Spleen (tissue), 7 donors: ENCODE data around the gene LPO.

Experiments used
- POLR2A ChIP-seq, 3 donors: fragments of 450-650 bp; IDR thresholded peaks; one replicate each; pipeline ENCODE4 v1.5.1; 2017; ENCODE audit warnings: antibody characterized with exemption in 3 of 3, mild to moderate bottlenecking in 1 of 3
- POLR2AphosphoS5 ChIP-seq, 3 donors: sonication (generic); formaldehyde crosslinking; IDR thresholded peaks; one replicate each; pipeline ENCODE4 v1.5.1; 2017; ENCODE audit warnings: antibody characterized with exemption in 3 of 3
- TF ChIP-seq, protein P1 (sequence below), 11 experiments: fragments of 200-600 bp in 7 of 11; fragments of 450-650 bp in 4 of 11; sonication (generic) in 4 of 11; IDR thresholded peaks in 8 of 11; conservative IDR thresholded peaks in 3 of 11; 1 replicate in 7 of 11; 2 replicates in 4 of 11; pipeline versions ENCODE4 v1.4.0 to v1.8.0; 2016 to 2021; ENCODE audit warnings: antibody characterized with exemption in 11 of 11, inconsistent platforms in 4 of 11, mild to moderate bottlenecking in 1 of 11
- donor health status: DM: no; HTN: no; CAD: no; lungs with moderate emphysema.
- donor health status: DM: no; HTN: no; CAD: no.
- donor health status: DM: no; HTN: no; CAD: no.

DNA sequence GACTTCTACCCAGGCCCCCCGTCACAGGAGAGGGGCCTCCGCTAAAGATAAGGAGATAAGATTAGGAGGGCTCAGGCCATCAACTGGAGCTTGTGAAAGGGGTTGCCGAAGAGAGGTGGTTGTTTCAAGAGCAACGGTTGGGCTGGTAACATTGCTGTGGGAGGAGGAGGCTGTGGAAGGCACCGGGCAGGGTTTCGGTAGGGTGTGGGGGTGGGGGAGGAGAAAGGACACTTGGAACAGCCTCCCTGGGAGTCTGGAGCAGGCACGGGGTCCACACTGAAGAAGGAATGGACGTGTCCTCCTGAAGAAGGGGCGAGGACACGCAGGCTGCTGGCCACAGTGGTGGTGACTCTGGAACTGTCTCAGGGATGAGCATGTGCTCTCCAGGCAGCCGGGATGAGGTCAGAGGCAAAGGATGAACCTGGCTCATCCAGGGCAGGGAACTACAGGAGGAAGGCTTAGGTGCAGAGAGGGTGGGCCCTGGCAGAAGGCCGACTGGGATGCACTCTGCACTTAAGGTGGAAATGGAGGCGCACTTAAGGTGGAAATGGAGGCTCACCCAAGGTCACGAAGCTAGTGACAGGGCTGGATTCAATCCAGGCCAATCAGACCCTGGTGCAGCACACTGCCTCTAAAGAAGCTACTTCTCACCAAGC is 47.0 kb upstream of the LPO start:
- TF ChIP-seq, protein P1, sequence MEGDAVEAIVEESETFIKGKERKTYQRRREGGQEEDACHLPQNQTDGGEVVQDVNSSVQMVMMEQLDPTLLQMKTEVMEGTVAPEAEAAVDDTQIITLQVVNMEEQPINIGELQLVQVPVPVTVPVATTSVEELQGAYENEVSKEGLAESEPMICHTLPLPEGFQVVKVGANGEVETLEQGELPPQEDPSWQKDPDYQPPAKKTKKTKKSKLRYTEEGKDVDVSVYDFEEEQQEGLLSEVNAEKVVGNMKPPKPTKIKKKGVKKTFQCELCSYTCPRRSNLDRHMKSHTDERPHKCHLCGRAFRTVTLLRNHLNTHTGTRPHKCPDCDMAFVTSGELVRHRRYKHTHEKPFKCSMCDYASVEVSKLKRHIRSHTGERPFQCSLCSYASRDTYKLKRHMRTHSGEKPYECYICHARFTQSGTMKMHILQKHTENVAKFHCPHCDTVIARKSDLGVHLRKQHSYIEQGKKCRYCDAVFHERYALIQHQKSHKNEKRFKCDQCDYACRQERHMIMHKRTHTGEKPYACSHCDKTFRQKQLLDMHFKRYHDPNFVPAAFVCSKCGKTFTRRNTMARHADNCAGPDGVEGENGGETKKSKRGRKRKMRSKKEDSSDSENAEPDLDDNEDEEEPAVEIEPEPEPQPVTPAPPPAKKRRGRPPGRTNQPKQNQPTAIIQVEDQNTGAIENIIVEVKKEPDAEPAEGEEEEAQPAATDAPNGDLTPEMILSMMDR (IDR thresholded peaks at IDR 0.05 in 8 of 11, conservative IDR thresholded peaks at IDR 0.05 in 3 of 11), result no peak
- no peak for TF ChIP-seq POLR2A (IDR thresholded peaks at IDR 0.05)
- TF ChIP-seq POLR2AphosphoS5 (IDR thresholded peaks at IDR 0.05), result no peak
